GM18502 (cell line): Measurements from ENCODE around the gene CALML5.
"Not testable (repeated sequence)": the region's sequence is repeated elsewhere in the genome, so short reads cannot be mapped to it uniquely, and the experiment has no call there.

ENCODE experiments used
- ATAC-seq: cut with Tn5 transposase; IDR thresholded peaks from one replicate; pipeline ENCODE4 v1.9.1; 2021; ENCODE audit warnings: mild to moderate bottlenecking; ENCODE audit not compliant: unreplicated experiment, poor library complexity

Gene CALML5

DNA sequence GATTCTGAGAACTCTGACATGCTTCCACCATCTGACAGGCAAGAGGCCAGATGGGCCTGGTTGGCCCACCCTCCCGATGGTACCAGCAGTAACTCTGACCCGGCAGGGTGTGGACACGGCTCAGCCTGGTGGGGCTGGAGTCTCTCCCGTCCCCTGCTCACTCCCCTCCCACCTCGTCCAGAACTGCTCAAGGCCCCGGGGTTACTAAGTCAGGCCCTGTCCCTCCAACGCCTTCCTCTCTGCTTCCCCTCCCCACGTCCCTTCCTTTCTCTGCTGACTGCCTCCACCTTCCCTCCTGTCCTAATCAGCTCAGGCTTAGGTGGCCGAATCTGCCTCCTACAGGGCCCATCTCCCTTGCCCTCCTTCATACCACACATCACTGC, 12.5 kb downstream of the CALML5 start:
- no peak for ATAC-seq

DNA sequence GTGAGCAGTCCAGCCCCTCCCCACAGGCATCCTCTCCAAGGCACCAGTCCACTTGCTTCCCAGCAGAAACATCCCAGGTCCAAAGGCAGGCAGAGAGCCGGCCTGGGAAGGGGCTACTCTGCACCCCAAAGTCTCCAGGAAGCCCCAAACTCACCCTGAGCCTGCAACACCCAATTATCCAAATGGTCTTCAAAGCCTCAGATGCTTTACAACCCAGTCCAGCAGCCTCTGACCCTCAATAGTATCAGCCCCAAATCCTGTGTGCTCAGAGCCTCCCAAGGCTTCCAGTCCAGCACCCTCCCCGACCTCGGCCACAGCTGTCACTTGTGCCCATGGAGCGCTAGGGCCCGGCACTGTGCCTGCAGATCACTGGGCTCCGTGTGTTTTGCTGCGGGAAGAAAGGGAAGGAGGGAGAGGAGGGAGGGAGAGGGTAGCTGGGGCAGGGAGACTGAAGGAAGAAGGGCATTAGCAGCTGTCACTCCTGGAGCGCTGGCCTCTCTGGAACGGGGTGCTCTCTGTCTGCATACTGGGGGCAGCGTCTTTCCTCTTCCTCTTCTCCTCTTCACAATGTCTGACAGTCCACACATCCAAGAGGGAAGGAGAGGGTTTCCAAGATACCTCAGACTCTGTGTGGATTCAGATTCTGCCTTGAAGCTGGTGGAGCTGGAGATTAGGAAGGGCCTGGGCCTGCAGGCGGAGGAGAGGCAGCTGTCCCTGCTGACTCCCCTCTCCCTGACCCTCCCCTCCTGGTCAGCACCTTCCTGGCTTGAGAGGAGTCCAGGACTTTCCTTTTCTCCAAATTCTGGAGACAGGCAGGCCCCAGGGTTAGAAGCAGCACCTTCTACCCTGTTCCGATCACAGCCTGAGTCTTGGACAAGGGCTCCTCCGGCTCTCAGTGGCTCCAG, 13.2 kb downstream of the CALML5 start:
- no peak for ATAC-seq

DNA sequence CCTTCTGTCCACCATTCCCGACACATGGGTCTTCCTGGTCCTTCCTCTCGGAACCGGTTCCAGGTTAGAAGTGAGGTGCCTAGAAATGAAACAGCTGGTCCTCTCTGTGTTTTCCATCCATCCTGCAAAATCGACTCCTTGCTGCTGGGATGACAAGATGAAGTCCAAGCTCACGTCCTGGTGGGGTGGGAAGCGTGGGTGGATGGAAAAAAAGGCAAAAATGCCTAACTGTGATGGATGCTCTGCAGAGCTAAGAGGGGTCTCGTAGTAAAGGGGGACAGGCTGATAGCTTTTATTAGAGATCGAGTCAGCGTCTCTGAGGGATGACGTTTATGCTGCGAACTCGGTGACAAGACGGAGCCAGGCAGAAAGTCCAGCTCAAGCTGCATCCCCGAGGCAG, 14.1 kb downstream of the CALML5 start:
- ATAC-seq, result no peak

DNA sequence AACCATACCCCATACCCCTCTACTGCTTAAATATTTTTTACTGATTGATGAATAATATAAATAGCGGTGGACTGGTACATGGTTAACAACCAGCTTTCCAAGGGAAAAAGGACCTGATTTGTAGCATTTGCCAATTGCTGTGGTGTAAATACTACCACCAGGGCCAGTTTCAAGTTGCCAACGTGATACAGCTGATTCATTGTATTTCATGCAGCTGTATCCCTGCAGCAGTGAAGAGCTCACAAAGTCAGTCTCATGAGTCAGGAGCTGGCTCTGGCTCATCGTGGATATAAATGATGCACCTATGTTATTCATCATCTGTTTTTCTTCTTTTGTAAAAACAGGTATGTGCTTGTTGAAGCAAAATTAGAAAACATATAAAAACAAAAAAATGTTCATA, 15.2 kb downstream of the CALML5 start:
- ATAC-seq, result no peak

DNA sequence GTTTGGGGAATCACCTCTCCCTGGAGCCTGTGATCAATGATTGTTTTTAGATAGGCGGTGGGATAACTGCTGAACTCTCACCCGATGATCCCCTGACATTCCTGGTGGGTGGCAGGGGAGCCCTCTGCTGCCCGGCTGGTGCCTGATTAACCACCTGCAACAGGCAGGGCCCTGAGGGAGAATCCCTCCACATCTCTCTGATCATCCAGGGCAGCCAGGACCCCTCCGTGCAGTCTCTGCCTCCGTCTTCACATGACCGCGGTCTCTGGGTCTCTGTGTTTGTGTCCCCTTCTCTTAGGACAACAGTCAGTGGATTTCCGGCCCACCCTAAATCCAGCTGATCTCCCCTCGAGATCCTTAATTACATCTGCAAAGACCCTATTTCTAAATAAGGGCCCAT, 17.4 kb downstream of the CALML5 start:
- no peak for ATAC-seq

DNA sequence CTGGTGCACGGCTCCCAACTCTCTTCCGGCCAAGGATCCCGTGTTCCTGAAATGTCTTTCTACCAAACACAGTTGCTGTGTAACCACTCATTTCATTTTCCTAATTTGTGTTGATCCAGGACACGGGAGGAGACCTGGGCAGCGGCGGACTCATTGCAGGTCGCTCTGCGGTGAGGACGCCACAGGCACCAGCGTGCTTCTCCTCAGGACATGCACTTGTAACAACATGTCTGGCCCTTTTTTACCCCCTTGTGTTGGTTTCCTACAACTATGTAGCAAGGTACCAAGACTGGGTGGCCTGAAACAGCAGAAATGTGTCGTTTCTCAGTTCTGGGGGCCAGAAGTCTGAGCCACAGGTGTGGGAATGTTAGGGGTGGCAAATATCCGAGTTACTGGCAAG, 18.2 kb downstream of the CALML5 start:
- no peak for ATAC-seq

DNA sequence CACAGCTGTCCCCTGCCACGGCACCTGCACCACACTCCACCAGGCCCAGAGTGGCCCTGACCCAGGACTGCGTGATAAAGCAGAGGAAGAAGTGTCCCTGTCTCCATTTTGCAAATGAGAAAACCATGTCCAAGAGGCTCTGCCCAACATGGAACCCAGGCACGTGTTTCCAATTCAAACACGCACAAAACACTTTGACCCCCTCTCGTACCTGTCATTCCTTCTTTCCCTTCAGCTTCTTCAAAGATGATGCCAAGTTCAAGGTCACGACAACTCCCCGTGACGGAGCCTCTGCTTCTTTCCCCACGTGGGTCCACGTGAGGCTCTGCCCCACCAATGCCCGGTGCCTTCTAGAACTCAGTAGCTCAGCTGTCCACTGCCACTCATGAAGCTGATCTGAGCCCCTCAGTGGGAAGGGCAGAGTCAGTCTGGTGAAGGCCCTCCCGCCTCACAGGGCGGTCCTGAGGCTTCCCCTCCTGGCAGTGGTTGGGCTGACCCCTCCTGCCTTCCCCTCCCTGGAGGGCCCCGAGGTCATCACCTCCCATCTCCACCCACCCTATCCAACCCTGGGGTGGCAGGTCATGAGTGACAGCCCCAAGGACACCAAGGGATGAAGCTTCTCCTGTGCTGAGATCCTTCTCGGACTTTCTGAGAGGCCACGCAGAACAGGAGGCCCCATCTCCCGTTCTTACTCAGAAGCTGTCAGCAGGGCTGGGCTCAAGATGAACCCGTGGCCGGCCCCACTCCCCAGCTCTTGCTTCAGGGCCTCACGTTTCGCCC, 19.0 kb downstream of the CALML5 start:
- ATAC-seq, result no peak

DNA sequence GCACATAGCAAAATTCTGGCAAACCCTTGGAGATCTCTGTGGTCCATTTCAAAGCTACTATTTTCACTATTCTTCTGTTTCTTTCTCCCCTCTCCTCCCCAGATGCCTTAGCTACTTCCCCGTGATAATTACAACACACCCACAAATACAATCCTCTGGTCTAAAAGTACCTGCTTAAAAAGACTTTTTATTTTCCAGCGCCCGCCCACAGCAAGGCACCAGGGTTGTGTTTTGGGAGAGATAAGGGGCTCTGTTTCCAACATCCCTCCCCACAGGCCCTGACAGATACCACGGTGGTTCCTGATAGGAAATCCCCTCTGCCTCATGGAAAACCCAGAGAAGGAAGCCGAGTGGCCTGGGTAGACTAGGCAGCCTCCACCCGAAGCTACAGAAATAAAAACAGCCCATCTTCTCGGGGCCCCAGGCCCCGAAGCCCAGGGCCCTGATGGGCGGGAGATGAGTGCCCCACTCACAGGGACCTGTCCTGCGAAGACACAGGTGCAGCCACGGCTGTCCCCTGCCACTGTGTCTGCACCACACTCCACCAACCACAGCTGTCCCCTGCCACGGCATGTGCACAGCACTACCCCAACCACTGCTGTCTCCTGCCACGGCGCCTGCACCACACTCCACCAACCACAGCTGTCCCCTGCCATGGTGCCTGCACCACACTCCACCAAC, 19.7 kb downstream of the CALML5 start:
- no peak for ATAC-seq

DNA sequence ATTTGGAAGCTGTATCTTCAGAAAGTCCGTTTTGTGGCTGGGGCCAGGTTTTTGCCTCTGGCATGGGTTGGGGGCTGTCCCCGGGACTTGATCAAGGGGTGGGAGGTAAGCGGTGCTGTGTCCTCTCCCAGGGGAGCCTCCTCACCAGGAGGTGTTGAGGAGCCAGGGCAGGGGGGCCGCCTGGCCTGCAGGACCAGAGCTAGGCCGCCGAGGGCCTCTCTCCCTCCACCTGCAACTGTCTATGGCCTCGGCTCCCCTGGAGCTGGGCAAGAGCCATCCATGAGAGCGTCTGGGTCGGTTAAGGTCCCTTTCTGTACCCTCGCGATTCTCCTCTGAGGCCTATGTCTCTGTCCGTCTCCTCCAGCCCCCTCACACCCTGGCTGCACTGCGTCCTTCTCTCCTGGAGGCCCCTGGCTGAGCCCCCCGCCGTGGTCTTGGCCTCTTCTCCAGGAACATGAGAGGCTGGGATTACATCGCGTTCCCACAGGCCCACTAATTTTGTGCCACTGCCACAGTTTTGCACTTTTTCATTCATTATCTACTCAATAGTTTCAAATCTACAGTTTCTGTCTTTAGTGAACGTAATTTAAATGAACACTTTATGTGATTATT, 20.6 kb downstream of the CALML5 start:
- no peak for ATAC-seq

DNA sequence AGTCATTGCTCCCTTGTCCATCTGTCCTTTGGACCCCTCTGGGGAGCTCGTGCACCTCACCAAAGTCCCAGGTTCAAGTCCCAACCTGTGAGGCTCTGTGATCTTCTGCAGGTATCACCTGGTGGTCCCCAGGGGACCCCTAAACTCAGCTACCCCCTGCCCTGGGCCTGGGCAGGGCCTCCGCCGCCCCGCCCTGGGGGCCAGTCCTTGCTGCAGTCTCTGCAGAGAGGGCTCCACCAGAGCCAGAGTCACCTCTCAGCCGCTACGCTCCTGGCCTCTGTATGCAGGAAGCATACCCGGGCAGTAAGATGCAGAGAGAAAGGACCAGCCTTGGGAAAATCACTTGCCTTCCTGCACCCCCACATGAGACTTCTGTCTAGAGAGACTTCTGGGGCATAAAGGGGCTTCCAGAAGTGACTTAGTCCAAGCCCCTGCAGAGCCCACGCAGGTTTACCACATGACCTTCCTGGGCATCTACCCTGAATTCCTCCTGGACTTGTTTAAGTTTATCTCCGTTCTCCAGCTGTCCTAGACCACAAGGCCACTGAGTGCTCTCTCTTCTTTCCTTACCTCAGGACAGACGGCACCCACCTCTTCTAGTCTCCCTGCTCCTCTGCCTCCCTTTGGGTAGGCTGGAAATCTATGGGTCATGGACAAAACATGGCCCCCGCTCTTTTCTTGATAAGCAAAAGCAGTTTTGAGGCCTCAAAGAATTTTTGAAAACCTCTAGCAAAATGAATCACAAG, 21.2 kb downstream of the CALML5 start:
- ATAC-seq, result no peak

DNA sequence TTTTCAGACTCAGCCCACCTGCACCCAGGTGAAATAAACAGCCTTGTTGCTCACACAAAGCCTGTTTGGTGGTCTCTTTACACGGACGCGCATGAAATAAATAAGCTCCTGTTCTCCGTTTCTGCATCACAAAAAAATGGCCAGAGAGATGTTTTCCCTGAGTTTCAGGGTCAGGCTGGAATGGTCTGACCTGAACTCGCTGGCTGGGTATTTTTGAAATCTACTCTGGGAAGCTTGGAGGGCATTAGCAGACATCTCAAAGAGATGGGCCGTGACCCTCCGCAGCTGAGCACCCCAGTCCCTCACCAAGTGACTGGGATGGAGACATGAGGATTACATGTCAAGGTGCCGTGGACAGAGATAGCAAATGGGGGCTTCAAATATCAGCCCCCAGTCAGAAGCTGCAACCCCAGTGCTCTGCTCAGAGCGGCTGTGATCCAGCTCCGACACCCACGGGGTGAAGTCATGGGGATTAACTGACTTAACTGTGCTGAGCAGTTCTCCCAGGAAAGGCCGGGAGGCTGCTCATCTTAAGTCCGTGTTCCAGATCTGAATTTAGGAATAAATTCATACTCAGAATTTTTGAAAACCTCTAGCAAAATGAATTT, 22.3 kb downstream of the CALML5 start:
- ATAC-seq, result no peak

DNA sequence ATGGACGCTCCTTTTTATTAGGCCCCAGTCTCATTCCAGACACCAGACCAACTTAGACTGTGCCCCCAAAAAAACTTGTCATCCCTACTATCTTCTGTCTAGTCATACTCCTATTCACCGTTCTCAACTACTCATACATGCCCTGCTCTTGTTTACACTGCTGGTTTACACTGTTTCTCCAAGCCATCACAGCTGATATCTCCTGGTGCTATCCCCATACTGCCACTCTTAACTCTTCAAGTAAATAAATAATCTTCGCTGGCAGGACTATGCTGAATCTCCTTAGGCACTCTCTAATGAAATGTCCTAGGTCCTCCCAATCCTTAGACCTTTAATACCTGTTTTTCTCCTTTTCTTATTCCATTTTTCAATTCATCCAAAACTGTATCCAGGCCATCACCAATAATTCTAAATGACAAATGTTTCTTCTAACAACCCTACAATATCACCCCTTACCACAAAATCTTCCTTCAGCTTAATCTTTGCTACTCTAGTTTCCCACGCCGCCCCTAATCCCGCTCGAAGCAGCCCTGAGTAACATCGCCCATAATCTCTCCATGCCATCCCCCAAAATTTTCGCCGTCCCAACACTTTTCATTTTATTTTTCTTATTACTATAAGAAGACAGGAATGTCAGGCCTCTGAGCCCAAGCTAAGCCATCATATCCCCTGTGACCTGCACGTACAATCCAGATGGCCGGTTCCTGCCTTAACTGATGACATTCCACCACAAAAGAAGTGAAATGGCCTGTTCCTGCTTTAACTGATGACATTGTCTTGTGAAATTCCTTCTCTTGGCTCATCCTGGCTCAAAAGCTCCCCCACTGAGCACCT, 23.2 kb downstream of the CALML5 start:
- ATAC-seq, result not testable (repeated sequence)

DNA sequence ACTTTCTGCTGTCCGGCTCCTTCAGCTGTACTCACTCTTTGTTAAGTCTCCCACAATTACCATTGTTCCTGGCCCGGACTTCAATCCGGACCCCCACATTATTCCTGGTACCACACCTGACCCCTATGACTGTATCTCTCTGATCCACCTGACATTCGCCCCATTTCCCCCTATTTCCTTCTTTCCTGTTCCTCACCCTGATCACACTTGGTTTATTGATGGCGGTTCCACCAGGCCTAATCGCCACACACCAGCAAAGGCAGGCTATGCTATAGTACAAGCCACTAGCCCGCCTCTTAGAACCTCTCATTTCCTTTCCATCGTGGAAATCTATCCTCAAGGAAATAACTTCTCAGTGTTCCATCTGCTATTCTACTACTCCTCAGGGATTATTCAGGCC, 24.3 kb downstream of the CALML5 start:
- ATAC-seq, result not testable (repeated sequence)

DNA sequence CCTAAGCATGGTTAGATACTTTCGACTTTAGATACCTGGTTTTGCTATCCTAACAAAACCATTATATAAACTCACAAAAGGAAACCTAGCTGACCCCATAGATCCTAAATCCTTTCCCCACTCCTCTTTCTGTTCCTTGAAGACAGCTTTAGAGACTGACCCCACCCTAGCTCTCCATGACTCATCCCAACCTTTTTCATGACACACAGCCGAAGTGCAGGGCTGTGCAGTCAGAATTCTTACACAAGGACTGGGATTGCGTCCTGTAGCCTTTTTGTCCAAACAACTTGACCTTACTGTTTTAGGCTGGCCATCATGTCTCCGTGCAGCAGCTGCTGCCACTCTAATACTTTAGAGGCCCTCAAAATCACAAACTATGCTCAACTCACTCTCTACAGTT, 24.7 kb downstream of the CALML5 start:
- not testable (repeated sequence) for ATAC-seq

DNA sequence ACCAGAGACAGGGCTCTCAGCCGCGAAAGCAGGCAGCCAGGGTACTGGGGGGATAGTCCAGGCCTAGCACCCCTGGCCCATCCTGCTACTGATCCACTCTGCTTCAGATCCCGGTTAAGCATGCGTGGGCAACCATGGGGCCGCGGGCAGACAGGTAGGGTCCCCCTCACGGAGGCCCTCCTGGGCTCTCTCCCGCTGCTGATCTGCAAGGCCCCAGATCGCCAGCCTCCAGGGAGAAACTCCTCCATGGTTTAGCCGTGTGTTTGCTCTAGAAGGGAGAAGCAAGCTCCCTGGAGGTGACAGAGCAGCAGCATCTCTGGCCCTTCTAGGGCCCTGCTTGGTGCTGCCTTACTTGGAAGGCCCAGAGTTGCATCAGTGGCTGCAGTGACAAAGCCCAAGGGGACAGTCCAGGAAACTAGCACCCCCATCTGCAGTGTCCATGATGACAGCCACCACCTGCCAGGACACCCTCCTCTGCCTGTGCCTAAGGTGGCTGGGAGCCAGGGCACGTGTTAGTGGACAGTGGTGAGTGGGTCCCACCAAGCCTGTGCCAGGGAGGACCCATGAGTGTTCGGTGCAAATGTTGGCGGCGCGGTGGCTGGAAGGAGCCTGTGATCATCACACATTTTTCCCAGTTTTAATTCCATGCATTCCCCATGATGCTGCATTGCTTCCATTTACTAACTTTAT, 29.2 kb downstream of the CALML5 start:
- no peak for ATAC-seq

DNA sequence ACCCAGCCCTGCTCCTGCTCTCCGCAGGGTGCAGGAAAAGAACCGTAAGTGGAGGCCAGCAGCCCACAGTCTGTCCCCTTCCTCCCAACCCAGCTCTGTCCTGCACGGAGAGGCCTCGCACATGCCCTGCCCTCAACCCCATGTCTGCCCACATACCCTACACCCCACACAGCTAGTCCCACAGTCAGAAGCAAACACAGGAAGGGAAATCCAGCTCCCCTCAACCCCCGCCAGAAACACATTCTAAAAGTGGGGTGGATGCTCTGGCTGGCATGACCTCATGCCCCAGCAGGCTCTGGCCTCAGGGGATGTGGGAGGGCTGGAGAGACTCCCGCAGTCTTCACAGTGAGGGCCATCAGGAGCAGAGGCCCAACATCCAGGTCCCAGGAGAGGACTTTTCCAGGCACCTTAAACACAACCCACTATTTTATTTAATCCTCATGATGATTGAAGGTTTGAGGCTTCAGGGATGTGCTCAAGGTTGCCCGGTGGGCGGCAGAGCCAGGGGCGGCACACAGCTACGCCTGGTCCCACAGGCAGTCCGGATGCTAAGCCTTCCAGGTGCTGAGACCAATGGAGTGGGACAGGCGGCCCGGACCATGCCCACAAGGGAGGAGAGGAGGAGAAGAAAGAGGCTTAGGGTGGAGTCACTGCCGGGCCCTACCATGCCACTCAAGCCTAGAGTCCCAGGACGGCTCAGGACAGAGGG, 29.9 kb downstream of the CALML5 start:
- ATAC-seq, result no peak

DNA sequence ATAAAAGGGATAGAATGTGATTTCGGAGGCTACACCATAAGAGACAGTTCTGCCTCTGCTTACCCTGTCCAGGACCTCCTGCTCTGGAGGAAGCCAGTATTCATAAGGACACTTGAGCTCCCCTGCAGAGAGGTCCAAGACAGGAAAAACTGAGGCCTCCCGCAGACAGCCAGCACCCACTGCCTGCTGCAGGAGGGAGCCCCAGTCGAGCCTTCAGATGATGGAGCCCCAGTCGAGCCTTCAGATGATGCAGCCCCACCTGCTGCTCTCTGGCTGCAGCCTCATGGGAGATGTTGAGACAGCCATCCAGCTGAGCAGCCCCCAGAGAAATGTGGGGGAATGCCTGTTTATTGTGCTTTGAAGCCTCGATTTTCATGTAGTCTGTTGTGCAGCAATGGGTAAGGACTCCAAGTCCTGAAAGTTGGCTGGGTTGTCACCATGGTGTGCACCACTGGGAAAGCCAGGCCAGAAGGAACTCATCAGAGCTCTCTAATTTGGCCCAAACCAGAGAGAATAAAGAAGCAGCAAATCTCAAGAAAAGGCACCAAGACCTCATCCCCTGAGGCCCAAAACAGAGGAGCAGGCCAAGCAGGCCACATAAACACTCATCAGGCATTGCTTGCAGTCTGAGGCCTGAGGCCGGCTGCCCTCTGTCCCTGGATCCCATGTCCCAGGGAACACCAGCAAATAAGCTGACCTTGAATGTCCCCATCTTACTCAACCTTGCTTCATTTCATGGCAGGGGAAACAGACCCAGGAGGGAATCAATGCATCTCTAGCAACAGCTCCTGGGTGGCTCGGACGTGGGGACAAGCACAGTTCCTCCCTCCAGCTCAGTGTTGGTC, 30.9 kb downstream of the CALML5 start:
- ATAC-seq, result no peak
